Stimulated activated CD4-positive, alpha-beta T cell treated with anti-CD3 and anti-CD28 coated beads, TNF-alpha, amount 100 ng/mL, for 48 hours (primary cell): ENCODE results near the gene C14orf93.
A peak's percentile ranks its signal among the peaks of the same experiment; 100 is the strongest.

Source experiments
- DNase-seq, 3 donors: peaks; one replicate each; pipeline ENCODE4 v3.0.0-alpha.2; 2020; ENCODE audit warnings: low read depth in 3 of 3

The C14orf93 gene, protein sequence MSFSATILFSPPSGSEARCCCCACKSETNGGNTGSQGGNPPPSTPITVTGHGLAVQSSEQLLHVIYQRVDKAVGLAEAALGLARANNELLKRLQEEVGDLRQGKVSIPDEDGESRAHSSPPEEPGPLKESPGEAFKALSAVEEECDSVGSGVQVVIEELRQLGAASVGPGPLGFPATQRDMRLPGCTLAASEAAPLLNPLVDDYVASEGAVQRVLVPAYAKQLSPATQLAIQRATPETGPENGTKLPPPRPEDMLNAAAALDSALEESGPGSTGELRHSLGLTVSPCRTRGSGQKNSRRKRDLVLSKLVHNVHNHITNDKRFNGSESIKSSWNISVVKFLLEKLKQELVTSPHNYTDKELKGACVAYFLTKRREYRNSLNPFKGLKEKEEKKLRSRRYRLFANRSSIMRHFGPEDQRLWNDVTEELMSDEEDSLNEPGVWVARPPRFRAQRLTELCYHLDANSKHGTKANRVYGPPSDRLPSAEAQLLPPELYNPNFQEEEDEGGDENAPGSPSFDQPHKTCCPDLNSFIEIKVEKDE

DNA sequence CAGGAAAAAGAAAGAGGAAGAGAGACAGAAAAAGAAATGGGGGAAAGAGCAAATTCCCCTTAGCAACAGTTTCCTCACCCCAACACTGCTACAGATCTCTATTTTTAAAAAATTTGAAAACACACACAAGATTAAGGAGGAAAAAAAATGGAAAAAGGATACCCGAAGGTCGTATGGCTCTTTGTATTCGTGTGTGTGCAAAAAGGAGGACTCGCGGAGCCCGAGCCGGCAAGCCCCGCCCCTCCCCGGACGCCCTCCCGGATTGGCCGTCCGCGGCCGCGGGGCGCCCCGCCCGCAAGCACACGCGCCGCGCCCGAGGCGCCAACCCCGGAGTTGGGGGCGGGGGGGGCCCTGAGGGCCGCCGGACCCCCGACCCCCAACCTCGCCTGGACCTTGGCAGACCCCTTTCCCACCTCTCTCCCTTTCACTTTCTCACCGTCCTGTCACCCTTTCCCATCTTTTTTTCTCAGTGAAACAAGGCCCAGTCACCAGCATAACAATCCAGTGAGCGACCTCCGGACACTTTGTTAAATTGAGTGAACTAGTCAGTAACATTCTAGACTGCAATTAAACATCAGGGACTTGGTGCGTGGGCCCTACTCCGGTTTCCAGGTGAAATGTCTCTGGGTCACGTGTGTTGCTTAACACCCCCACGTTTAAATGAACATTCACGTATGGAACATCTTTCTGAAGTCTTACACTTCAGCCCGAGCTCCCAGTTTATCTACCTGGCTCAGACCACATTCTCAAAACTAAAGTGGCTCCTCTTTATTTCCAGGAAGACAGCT, at the start of gene C14orf93:
C14orf93 (minus strand) TSS at position 205 of the 788 bp plus-strand sequence. CDS start 11,120 bp downstream, outside the sequence.
- peak; percentile 66 to 90 (median 67) for DNase-seq

DNA sequence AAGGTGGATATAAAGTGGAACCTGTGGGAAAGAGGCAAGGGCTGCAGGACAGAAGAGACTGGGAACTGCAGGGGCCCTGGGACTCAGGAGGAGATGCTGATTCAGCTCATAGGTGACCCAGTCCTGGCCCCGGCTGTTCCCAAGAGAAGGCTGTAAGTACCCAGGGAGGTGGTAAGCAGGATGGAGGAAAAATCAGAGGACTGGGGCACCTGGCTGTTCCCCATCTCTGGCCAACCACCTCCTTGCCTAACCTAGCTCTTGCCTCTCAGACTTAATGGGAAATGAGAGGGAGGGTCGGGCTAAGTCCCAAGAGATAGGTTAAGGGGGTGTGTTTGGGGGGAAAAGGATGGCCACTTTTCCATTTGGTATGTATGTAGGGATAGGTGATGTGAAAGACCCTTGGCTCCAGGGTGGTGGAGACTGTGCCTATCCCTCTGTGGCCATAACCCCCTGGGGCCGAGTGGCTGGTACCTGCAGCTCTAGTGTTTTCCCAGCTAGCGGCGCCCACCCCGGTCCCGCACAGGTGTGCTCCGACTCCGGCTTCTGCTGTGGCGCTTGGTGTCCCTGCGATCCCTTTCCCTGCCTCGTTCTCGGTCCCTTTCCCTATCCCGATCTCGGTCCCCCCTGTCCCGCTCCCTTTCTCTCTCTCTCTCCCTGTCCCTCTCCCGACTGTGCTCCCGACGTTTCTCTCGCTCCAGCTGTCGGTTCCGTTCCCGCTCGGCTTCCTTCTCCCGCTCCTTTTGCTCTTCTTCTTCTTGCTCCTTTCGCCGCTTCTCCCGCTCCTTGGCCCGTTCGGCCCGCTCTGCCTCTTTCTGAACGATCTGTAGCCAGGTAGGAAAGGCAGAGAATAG, 48.9 kb upstream of the C14orf93 start:
- DNase-seq = no peak

DNA sequence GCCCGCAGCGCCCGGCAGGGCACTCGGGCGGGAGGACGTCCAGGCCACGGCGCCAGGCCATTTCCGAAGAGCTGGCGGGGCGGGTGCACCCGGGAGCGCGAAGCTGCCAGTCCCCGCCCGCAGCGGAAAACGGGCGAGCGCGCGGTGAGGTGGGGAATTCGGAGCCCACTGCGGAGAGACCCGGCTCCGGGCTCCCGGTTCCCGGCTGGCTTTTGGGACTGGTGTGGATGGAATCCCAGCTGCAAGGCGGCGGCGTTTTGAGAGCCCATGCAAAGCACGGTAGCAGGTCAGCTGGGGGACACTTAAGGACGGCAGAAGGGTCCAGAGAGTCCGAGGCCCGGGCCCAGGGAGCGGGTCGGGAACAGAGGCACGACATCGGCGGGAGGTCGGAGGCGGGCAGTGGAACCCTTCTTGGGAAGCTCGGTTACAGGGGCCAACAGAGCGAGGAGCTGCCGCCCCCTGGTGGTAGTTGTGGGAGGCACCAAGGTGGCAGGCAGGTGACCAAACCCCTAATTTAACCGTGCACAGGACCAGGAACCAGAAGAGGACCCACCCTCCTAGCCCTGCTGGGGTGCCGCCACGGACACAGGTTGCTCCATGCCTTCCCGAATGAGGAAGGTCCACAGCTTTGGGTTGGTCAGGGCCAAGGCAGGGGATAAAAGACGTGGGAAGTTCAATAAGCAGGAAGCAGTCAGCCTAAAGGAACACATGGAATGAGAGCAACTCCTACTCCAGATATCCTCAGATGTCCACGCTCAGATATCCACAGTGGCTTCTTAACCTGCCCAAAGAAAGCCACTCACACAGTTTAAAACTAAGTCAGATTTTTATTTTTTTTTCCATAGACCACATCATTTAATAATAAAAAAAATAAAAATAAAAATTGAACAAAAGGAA, 48.1 kb upstream of the C14orf93 start:
- DNase-seq = peak; percentile 73 to 83 (median 79)

DNA sequence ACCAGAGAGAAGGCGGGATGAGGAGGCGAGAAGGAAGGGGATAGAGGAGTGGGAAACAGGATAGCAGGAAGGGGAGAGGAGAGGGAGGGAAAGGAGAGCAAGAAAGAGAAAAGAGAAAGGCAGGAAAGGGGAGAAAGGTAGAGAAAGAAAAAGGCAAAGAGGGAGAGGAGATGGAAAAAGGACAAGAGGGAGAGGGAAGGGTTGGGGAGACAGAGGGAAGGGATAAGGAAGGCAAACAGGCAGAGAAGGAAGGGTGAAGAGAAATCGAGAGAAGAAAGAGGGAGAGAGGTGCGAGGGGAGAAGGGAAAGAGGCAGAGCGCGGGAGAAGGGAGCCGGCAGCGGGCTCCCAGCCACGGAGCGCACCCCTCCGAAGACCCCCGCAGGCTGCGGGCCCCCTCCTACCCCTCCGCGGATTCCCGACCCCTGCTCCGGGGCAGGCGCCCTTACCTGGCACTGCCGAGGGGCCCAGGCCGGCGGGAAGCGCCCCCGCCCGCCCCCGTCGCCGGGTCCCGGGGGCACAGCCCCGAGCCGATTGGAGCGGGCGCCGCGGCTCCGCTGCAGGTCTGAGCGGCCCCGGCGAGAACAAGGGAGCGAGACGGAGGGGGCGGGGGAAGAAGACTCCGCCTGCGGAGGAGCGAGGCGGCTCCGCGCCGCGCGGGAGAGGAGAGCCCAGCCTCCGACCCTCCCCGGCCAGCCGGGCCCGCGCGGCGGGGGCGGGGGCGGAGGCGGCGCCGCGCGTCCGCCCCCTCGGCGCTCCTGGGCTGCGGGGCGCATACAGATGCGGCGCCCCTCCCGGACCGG, 47.2 kb upstream of the C14orf93 start, which contains the start of gene CDH24:
CDH24 (minus strand) TSS at position 565 of the 801 bp plus-strand sequence. CDS start 1,787 bp downstream, outside the sequence.
- DNase-seq = peak; percentile 37 to 57 (median 42)

DNA sequence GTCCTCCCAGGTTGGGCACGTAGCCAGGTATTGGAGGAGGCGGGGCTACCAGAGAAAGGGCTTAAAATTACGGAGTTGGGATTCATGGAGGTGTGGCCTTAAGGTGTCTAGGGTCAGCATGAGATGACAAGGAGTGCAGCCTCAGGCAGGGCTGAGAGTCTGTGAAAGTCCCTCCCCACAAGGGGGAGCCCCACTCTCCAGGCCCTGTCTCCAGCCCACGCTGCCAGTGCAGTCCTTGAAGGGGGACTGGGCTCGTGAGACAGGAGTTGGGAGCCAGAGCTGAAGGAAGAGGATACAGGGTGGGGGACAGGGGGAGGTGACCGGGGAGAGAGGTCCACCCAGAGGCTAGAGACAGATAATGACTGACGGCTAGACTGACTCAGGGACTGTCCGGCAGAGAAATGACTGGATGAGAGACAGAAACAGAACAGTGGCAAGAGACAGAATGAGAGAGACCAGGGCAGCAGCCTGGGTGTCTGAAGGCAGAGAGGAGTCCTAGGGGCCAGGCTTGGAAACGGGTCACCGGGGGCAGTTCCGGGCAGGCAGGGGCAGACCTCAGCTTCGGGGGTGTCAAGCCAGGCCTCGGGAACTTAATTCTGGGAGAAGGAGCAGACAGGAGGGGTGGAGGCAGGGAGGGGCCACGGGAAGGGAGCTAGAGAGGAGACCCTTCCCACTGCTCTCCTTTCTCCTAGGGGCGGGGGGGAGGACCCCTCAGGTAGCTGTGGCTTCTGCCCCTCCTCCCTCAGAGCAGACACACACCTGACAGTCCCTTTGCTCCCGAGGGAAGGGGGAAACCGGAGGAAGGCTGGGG, 46.4 kb upstream of the C14orf93 start:
- peak; percentile 35 to 69 (median 39) for DNase-seq

DNA sequence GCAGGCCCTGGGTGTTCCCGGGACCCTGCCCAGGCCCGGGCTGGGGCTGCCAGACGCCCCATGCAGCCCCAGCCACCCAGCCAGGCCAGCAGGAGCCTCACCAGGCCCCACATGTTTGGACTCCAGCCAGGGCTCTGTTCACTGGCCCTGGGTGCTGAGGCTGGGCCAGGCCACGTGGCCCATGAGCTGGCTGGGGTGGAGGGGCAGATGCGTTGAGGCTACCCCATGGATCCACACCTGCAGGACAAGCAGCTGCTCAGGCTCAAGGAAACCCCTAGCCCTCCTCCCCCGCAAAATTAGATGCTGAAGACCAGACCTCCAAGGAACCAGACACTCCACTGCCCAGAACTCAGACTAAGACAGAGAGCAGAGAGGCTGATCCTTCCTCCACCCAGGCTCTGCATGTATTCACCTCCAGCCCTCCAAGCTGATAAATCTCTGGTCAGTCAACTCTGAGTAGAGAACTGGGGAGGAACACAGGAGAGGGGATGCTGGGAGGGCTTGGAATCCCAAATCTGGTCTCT, 45.7 kb upstream of the C14orf93 start:
- no peak for DNase-seq

DNA sequence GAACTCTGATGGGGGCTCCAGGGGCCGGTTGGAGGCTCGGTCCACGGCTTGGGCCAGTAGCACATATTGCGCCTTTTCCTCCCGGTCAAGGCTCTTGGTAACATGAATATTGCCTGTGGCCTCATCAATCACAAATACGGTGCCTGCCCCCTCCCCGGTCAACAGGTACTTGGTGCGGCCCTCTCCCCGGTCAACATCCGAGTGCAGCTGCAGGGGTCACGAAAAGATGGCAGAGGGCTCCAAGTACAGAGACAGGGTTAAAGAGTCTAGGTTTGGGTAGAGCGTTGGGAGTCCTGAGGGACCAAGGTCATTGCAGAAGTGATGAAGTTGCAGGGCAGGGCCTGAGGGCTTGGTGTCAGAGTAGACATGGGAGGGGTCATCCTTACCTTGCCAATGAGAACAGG, 45.2 kb upstream of the C14orf93 start:
- DNase-seq = no peak

DNA sequence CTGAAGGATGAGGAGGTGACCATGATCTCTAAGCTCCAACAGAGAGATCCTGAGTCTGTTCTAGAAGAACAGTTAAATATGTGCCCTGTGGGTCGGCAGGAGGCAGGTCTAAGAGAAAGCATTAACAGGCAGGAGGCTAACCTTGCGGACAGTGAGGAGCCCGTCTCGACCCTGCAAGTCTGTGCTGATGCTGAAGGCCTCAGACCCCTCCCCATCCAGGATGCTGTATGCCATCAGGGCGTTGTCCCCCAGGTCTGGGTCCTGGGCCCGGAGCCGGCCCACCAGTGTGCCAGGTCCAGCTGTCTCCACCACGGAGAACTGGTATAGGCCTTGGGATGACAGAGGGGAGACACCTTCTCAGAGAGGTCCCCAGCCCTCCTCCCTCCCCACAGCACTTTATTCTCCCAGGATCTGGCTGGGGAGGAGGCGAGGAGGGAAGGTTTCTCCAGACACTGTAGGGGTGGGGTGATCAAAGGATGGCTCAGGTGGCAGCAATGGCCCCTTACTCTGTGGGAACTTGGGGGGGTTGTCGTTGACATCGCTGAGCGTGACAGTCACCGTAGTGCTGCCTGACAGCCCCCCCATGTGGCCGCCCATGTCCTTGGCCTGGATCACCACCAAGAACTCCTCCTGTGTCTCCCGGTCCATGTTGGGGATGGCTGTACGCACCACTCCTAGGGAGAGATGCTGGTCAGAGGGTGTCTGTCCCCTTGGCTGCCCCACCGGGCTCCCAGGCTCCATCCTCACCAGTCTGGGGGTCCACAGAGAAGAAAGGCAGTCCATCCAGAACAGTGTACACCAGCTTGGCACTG, 44.3 kb upstream of the C14orf93 start:
- DNase-seq = peak in 1 of 3 donors; percentile 38

DNA sequence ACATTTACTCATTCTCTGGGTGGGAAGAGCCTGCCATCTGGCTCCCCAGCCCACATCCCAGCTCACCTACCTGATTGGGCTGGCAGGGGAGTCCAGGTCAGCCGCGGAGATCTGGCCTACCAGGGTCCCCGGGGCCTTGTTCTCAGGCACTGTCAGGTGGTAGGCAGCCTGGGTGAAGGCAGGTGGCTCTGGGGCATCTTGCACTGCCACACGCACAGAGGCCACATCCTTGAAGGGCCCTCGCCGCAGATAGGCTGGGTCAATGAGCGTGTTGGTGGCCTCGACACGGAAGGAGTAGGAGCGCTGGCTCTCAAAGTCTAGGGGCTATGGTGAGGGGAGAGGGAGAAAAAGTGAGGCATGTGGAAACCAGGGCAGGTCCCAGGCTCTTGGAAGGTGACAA, 43.5 kb upstream of the C14orf93 start:
- no peak for DNase-seq

DNA sequence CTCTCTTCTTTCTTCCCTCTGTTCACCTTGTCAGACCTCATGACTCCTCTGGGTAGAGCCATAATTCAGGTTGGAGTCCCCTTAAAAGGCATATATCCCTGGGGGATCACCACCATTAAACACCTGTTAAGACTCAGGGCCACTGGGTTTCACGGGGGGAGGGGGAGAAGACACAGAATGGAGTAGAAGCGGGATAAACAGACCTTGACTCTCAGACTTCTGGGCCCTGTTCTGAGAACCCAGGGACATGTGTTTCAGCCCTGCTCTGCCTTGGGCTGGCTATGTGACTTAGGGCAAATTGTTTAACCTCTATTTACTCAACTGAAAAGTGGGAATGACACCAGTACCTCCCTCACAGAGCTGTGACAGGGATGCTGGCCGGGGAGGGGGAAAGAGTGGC, 42.7 kb upstream of the C14orf93 start:
- DNase-seq = no peak

DNA sequence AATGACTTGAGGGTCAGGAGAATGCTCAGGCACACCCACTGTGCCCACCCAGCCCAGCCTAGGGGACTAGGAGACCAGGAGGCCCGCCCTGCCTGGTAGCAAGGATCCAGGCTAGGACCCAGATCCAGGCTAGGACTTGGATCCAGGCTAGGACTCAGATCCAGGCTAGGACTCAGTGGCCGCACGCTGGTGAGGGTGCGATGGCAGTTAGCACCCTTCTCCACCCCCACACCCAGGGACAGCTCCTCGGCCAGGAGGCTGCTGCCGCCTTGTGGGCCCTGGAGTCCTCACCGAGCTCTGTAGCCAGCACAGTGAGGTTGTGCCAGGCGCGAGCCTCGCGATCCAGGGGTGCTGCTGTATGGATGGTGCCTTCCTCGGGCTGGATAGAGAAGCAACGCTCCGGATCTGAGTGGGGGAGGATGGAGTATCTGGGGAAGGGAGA, 42.3 kb upstream of the C14orf93 start:
- DNase-seq = no peak

DNA sequence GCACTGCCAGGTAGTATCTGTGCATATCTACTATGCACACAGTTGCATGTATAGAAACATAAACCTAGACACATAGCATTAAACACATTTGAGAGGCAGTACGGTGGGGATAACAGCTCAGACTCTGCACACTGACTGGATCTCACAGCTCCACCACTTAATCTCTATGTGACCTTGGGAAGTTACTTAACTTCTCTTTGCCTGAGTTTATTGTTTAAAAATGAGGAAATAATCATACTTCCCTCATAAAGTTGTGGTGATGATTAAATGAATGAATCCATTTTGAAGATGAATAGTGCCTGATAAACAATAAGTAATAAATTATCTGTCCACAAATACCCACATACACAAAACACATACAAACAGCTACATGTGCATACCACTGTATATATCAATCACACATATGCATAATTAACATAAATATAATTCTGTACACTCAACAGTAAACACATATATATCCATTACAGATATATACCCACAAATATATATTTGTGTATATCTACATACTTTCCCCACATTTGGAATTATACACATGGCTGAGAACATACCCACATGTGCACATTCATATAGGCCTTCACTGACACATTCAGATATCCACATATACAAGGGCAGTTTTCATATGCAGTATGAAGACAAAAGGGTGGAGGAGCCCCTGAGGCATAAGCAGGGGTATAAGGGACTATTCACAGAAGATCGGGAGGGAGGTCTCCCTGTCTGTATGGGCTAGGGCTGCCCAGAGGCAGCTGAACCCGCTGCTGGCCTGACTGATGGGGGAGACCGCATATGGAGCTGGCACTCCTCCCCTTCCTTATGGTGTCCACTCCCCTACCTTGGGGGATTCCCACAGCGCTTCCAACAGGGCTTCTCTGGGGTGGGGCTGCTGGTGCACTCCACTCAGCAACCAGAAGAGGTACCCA, 41.5 kb upstream of the C14orf93 start:
- no peak for DNase-seq

DNA sequence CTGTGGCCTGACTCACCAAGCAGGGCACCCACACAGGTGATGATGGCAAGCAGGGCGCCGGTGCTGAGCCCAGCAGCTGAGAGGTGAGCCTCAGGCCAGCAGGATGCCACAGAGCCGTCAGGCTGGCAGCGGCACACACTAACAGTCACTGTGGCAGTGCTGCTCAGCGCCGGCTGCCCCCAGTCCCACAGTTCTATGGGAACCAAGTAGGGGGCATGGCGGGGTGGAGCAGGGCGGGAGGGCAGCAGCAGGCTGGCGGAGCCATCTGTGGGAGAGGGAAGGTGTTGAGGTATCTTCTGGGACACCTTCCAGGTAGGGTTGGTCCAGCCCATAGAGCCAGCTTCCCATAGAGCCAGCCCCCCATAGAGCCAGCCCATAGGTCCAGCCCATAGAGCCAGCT, 39.1 kb upstream of the C14orf93 start:
- DNase-seq = no peak

DNA sequence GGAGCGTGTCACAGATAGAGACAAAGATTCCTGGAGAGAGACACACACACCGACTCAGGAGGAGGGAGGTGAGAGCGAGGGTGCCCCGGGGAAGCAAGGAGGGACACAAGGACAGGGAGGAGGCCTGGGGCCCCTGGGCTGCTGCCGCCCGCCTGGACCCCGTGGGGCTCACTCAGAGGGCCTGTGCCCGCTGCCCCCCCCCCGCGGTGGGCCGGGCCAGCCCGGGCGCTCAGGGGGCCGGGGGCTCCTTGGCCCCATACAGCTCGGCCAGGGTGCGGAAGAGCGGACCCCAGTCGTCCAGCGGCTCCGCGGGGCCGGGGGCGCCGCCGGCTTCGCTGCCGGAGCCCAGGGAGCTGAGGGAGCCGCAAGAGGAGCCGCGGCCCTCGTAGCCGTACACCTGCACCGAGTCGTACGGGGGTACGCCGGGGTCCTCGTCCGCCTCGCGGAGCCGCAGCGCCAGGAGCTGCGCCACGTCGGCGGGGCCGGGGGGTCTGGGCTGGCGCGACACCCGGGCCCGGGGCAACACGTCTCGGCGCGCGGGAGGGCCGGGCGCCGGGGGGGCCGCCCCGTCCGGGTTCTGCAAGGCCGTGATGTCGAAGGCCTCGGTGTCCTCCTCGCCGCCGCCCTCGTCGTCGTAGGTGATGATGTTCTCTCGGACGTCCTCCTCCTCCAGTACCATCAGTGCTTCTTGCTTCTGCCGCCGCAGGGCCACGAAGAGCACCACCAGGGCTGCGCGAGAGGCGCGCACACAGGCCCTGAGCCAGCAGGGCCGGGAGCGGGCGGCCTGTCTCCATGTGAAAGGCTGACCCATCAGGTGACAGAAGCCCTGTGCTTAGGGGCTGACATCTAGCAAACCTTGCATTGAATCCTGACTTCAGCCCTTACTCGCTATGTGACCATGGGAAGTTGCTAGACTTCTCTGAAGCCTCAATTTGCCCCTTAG, 38.1 kb upstream of the C14orf93 start:
- no peak for DNase-seq

DNA sequence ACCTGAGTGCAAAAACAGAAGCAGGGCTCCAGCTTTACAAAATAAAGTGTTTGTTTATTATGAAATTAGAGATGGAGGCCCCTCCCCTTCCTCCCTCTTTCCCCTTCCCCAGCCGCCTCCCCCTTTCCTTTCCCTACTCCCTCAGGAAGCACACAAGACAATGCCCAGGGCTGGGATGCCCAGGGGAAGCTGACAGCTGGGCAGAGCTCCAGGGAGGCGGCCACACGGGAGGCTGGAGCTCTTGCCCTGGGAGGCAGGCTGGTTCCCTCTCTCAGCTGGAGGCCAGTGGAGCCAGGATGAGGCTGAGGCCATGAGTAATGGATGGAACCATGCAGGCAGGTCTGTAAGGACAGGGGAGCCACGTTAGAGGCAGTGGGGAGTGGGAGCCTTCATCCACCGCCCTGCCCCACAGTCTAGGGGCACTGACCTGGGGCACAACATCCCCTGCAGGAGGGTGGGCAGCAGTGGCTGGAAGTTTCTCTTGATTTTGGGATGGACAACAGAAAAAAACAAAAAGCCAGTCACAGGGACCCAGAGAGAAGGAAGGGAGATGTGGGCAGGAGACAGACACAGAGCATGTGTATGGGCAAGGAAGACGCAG, 37.2 kb upstream of the C14orf93 start:
- DNase-seq = no peak
